ENCODE data around the gene GPR33.

GPR33 gene

GRCh38 chr14:31456841-31457664 is 30.8 kb downstream of the GPR33 start, which contains the start of gene DTD2:
DTD2 (minus strand) TSS chr14:31457506; CDS start chr14:31457393, 113 bp downstream.
- Histone ChIP-seq H3K9me3 (ENCODE audit: insufficient read depth, low read depth, low read length) (no peaks in the 10 kb centered on the region), H3K9ac (ENCODE audit: low read length) (peak within 1 kb of the TSS; percentile 86), H3K4me3 (ENCODE audit: low read depth, low read length) (peak within 1 kb of the TSS; percentile 81), H3K36me3 (ENCODE audit: control insufficient read depth in 1 of 2, insufficient read depth in 2 of 2, low read length in 2 of 2) (peaks cover 2 to 3% of the 10 kb centered on the region in 2 experiments), H4K91ac (ENCODE audit: low read depth, low read length) (peak within 1 kb of the TSS; percentile 46), H3K27ac (ENCODE audit: low read depth, low read length) (peak within 1 kb of the TSS; percentile 62), H4K12ac (ENCODE audit: low read depth, low read length) (peak within 1 kb of the TSS; percentile 45), H2BK5ac (ENCODE audit: low read depth, low read length, poor library complexity) (peak within 1 kb of the TSS; percentile 1), H3K14ac (ENCODE audit: low read length) (peak within 1 kb of the TSS; percentile 32), H3K4me1 (ENCODE audit: control insufficient read depth in 1 of 2, insufficient read depth in 2 of 2, low read length in 2 of 2) (peaks cover 0 to 2% of the 10 kb centered on the region in 2 experiments), H3K79me1 (ENCODE audit: low read length) (peaks cover 5% of the 10 kb centered on the region), H3K18ac (ENCODE audit: low read length) (peak within 1 kb of the TSS; percentile 74), H2BK120ac (ENCODE audit: insufficient read depth, low read length, poor library complexity) (peak within 1 kb of the TSS; percentile 4), H3K79me2 (ENCODE audit: control insufficient read depth, insufficient read depth, low read length, poor library complexity) (peaks cover 4% of the 10 kb centered on the region), H3K27me3 (ENCODE audit: insufficient read depth, low read length) (no peaks in the 10 kb centered on the region), H3K23ac (ENCODE audit: low read length) (no peak within 1 kb of the TSS), H2AFZ (ENCODE audit: insufficient read depth, low read length, poor library complexity) (peak within 1 kb of the TSS; percentile 53), H3K4me2 (ENCODE audit: low read length) (peak within 1 kb of the TSS; percentile 84), H3K4ac (ENCODE audit: low read depth, low read length) (no peak within 1 kb of the TSS), H2BK12ac (ENCODE audit: low read length) (no peak within 1 kb of the TSS), H4K8ac (ENCODE audit: low read depth, low read length) (peak within 1 kb of the TSS; percentile 24), H2AK5ac (ENCODE audit: low read length) (no peak within 1 kb of the TSS)
- WGBS (ENCODE audit: extremely low coverage, insufficient coverage, insufficient read length), result no CpG with 5 or more reads among the region's 70 CpGs
- DNase-seq, result peak; percentile 98

DNA sequence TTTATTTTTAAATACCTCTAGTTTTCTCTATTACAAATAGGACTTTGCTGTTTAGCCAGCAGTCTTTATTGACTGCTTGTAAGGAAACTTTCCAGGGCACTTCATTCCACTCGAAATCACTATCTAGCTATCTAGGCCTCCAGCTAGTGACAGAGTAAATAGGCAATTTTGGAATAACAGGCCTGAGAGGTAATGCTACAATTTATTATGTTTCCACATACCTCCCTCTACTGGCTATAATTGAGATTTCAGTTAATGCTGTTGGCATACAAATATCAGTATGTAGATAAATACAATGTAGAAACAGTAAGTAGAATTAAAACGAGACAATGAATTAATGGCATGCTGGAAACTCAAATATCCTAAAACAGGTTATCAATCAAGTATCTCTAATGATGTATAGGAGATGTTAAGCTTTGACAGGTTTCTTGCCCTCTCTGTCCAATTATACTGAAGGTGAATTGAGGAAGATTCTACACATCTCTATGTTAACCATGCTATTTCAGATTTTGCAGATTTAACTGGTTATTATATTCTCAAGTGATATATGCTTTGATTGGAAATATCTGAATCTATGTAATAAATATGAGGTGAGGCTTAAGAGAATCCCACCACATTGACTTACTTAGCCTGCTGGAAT is 37.7 kb downstream of the GPR33 start:
- no peaks in the 10 kb centered on the region for H3K9me3 ChIP-seq (ENCODE audit: insufficient read depth, low read depth, low read length)
- H3K4me3 ChIP-seq (ENCODE audit: low read depth, low read length), result no peak overlapping the region
- H4K91ac ChIP-seq (ENCODE audit: low read depth, low read length), result no peak overlapping the region
- no peak overlapping the region for H2BK12ac ChIP-seq (ENCODE audit: low read length)
- H4K8ac ChIP-seq (ENCODE audit: low read depth, low read length), result no peak overlapping the region
- no peak overlapping the region for H3K4ac ChIP-seq (ENCODE audit: low read depth, low read length)
- H2BK120ac ChIP-seq (ENCODE audit: insufficient read depth, low read length, poor library complexity), result no peak overlapping the region
- H3K4me1 ChIP-seq (ENCODE audit: control insufficient read depth in 1 of 2, insufficient read depth in 2 of 2, low read length in 2 of 2), result no peaks in the 10 kb centered on the region
- H3K18ac ChIP-seq (ENCODE audit: low read length), result no peak overlapping the region
- H3K14ac ChIP-seq (ENCODE audit: low read length), result no peak overlapping the region
- no peak overlapping the region for H2AFZ ChIP-seq (ENCODE audit: insufficient read depth, low read length, poor library complexity)
- H3K9ac ChIP-seq (ENCODE audit: low read length), result no peak overlapping the region
- H2BK5ac ChIP-seq (ENCODE audit: low read depth, low read length, poor library complexity), result no peak overlapping the region
- no peaks in the 10 kb centered on the region for H3K79me1 ChIP-seq (ENCODE audit: low read length)
- H3K27ac ChIP-seq (ENCODE audit: low read depth, low read length), result no peak overlapping the region
- H3K23ac ChIP-seq (ENCODE audit: low read length), result no peak overlapping the region
- peaks cover 2 to 3% of the 10 kb centered on the region in 2 experiments for H3K36me3 ChIP-seq (ENCODE audit: control insufficient read depth in 1 of 2, insufficient read depth in 2 of 2, low read length in 2 of 2)
- H3K27me3 ChIP-seq (ENCODE audit: insufficient read depth, low read length), result no peaks in the 10 kb centered on the region
- H4K12ac ChIP-seq (ENCODE audit: low read depth, low read length), result no peak overlapping the region
- DNase-seq, result peak; percentile 28 to 78
- no peak overlapping the region for H3K4me2 ChIP-seq (ENCODE audit: low read length)
- no CpG with 5 or more reads among the region's 2 CpGs for WGBS (ENCODE audit: extremely low coverage, insufficient coverage, insufficient read length)
- no peaks in the 10 kb centered on the region for H3K79me2 ChIP-seq (ENCODE audit: control insufficient read depth, insufficient read depth, low read length, poor library complexity)
- no peak overlapping the region for H2AK5ac ChIP-seq (ENCODE audit: low read length)

DNA sequence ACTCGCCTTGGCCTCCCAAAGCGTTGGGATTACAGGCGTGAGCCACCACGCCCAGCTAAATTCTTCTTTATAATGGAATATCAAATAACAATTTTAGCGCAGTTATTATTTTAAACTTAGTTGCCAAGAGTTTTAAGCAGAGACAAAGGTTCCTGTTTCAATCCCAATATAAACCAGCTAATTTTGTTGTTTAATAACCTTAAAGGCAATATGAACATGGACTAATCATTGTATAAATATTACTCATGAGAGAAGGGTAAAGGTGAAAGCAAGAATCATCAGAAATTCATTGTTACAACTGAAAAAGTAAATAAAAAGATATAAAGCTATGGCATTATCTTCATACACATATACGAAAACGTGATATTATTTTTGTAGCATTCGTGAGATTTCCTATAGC is 38.7 kb downstream of the GPR33 start:
- Histone ChIP-seq H3K4me1 (ENCODE audit: control insufficient read depth in 1 of 2, insufficient read depth in 2 of 2, low read length in 2 of 2) (no peaks in the 10 kb centered on the region), H3K18ac (ENCODE audit: low read length) (no peak overlapping the region), H3K14ac (ENCODE audit: low read length) (no peak overlapping the region), H3K4ac (ENCODE audit: low read depth, low read length) (no peak overlapping the region), H3K4me2 (ENCODE audit: low read length) (no peak overlapping the region), H3K9ac (ENCODE audit: low read length) (no peak overlapping the region), H3K79me2 (ENCODE audit: control insufficient read depth, insufficient read depth, low read length, poor library complexity) (no peaks in the 10 kb centered on the region), H3K27me3 (ENCODE audit: insufficient read depth, low read length) (no peaks in the 10 kb centered on the region), H2BK5ac (ENCODE audit: low read depth, low read length, poor library complexity) (no peak overlapping the region), H3K9me3 (ENCODE audit: insufficient read depth, low read depth, low read length) (no peaks in the 10 kb centered on the region), H4K12ac (ENCODE audit: low read depth, low read length) (no peak overlapping the region), H4K91ac (ENCODE audit: low read depth, low read length) (no peak overlapping the region), H2BK12ac (ENCODE audit: low read length) (no peak overlapping the region), H3K27ac (ENCODE audit: low read depth, low read length) (no peak overlapping the region), H2AFZ (ENCODE audit: insufficient read depth, low read length, poor library complexity) (no peak overlapping the region), H2AK5ac (ENCODE audit: low read length) (no peak overlapping the region), H3K4me3 (ENCODE audit: low read depth, low read length) (no peak overlapping the region), H3K36me3 (ENCODE audit: control insufficient read depth in 1 of 2, insufficient read depth in 2 of 2, low read length in 2 of 2) (peaks cover 2 to 3% of the 10 kb centered on the region in 2 experiments), H3K23ac (ENCODE audit: low read length) (no peak overlapping the region), H3K79me1 (ENCODE audit: low read length) (no peaks in the 10 kb centered on the region), H2BK120ac (ENCODE audit: insufficient read depth, low read length, poor library complexity) (no peak overlapping the region), H4K8ac (ENCODE audit: low read depth, low read length) (no peak overlapping the region)
- no CpG with 5 or more reads among the region's 8 CpGs for WGBS (ENCODE audit: extremely low coverage, insufficient coverage, insufficient read length)
- no peak for DNase-seq

DNA sequence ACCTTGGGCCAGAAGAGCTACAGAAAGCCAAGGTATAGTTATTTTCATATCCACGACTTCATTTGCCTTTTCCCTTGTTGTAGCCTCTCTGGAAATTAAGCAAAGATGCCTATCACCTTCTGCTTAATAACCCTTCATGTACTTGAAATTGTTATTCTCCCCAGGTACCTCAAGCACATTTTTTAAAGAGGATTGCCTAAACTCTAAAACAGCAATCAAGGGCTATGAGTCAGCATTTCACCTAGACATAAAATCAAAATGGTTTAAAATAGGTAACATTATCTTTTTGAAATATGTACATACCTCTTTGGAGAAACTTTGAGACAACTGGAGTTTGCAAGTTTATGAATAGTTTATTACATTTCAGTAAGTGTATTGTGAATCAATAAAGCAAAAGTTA is 42.1 kb downstream of the GPR33 start:
- H3K9me3 ChIP-seq (ENCODE audit: insufficient read depth, low read depth, low read length), result no peaks in the 10 kb centered on the region

More for the DNA sequence above, 42.1 kb downstream of the GPR33 start:
- Histone ChIP-seq H3K9ac (ENCODE audit: low read length) (no peak overlapping the region), H2AK5ac (ENCODE audit: low read length) (no peak overlapping the region), H4K8ac (ENCODE audit: low read depth, low read length) (no peak overlapping the region), H2BK5ac (ENCODE audit: low read depth, low read length, poor library complexity) (no peak overlapping the region), H3K4ac (ENCODE audit: low read depth, low read length) (no peak overlapping the region), H3K79me2 (ENCODE audit: control insufficient read depth, insufficient read depth, low read length, poor library complexity) (no peaks in the 10 kb centered on the region), H3K4me1 (ENCODE audit: control insufficient read depth in 1 of 2, insufficient read depth in 2 of 2, low read length in 2 of 2) (no peaks in the 10 kb centered on the region), H3K27ac (ENCODE audit: low read depth, low read length) (no peak overlapping the region), H3K23ac (ENCODE audit: low read length) (no peak overlapping the region), H3K4me3 (ENCODE audit: low read depth, low read length) (no peak overlapping the region), H3K14ac (ENCODE audit: low read length) (no peak overlapping the region), H3K79me1 (ENCODE audit: low read length) (no peaks in the 10 kb centered on the region), H2BK120ac (ENCODE audit: insufficient read depth, low read length, poor library complexity) (no peak overlapping the region), H3K4me2 (ENCODE audit: low read length) (no peak overlapping the region), H3K18ac (ENCODE audit: low read length) (no peak overlapping the region), H4K12ac (ENCODE audit: low read depth, low read length) (no peak overlapping the region), H2AFZ (ENCODE audit: insufficient read depth, low read length, poor library complexity) (no peak overlapping the region), H2BK12ac (ENCODE audit: low read length) (no peak overlapping the region), H3K27me3 (ENCODE audit: insufficient read depth, low read length) (no peaks in the 10 kb centered on the region), H3K36me3 (ENCODE audit: control insufficient read depth in 1 of 2, insufficient read depth in 2 of 2, low read length in 2 of 2) (no peaks in the 10 kb centered on the region), H4K91ac (ENCODE audit: low read depth, low read length) (no peak overlapping the region)
- WGBS (ENCODE audit: extremely low coverage, insufficient coverage, insufficient read length), result no CpG with 5 or more reads among the region's 1 CpG
- DNase-seq, result no peak
